HG03135 (cell line): ENCODE measurements around the gene HPSE2.
"Not testable (repeated sequence)": the region's sequence is repeated elsewhere in the genome, so short reads cannot be mapped to it uniquely, and the experiment has no call there.

Experiments used
- ATAC-seq: cut with Tn5 transposase; IDR thresholded peaks from one replicate; pipeline ENCODE4 v1.9.1; 2021; ENCODE audit warnings: mild to moderate bottlenecking, moderate library complexity; ENCODE audit not compliant: unreplicated experiment

HPSE2 gene

GRCh38 chr10:99235658-99236626 lies at the start of gene HPSE2:
Gene HPSE2 (minus strand): TSS chr10:99235852.
- ATAC-seq, result no peak

GRCh38 chr10:99280472-99280871 lies 44.8 kb upstream of the HPSE2 start:
- ATAC-seq, result no peak

- ATAC-seq, result no peak
Observed at GRCh38 chr10:99279626-99280111, 44.0 kb upstream of the HPSE2 start.

GRCh38 chr10:99276848-99277486 lies 41.3 kb upstream of the HPSE2 start:
- no peak for ATAC-seq

GRCh38 chr10:99266383-99266782 lies 30.7 kb upstream of the HPSE2 start:
- ATAC-seq, result no peak

- ATAC-seq, result no peak
Observed at GRCh38 chr10:99248824-99249223, 13.2 kb upstream of the HPSE2 start.

GRCh38 chr10:99247893-99248292 lies 12.2 kb upstream of the HPSE2 start:
- not testable (repeated sequence) for ATAC-seq

GRCh38 chr10:99236627-99237309 lies 1.1 kb upstream of the HPSE2 start:
- ATAC-seq, result no peak

GRCh38 chr10:99234791-99235657 lies 628 bp downstream of the HPSE2 start:
- ATAC-seq, result no peak

GRCh38 chr10:99234041-99234790 lies 1.4 kb downstream of the HPSE2 start:
- peak; percentile 97 for ATAC-seq

GRCh38 chr10:99233689-99234037 lies 2.0 kb downstream of the HPSE2 start:
- peak; percentile 13 for ATAC-seq

GRCh38 chr10:99233000-99233688 lies 2.5 kb downstream of the HPSE2 start:
- no peak for ATAC-seq

GRCh38 chr10:99232360-99232999 lies 3.2 kb downstream of the HPSE2 start:
- no peak for ATAC-seq

- no peak for ATAC-seq
Observed at GRCh38 chr10:99224766-99225165, 10.9 kb downstream of the HPSE2 start.

GRCh38 chr10:99207340-99207739 lies 28.3 kb downstream of the HPSE2 start:
- ATAC-seq, result no peak

- no peak for ATAC-seq
Observed at GRCh38 chr10:99203310-99203709, 32.3 kb downstream of the HPSE2 start.

GRCh38 chr10:99172950-99173349 lies 62.7 kb downstream of the HPSE2 start:
- ATAC-seq, result no peak

GRCh38 chr10:99172128-99172738 lies 63.4 kb downstream of the HPSE2 start:
- no peak for ATAC-seq
